Colon (tissue), 2 donors: ENCODE measurements around the gene SGPL1.
"Not testable (repeated sequence)": the region's sequence is repeated elsewhere in the genome, so short reads cannot be mapped to it uniquely, and the experiment has no call there.

Experiments used
- FAIRE-seq: peaks from 2 replicates; lab custom pipeline; 2012; peaks lifted over from hg19 to GRCh38; lab: Jason Lieb, UNC
- donor health status: control.
- donor health status: control.

SGPL1 gene

GRCh38 chr10:70815504-70816219, at the start of gene SGPL1:
TSS of gene SGPL1 (plus strand) at chr10:70815948. CDS start at chr10:70816854, 906 bp downstream.
- no peak for FAIRE-seq

DNA sequence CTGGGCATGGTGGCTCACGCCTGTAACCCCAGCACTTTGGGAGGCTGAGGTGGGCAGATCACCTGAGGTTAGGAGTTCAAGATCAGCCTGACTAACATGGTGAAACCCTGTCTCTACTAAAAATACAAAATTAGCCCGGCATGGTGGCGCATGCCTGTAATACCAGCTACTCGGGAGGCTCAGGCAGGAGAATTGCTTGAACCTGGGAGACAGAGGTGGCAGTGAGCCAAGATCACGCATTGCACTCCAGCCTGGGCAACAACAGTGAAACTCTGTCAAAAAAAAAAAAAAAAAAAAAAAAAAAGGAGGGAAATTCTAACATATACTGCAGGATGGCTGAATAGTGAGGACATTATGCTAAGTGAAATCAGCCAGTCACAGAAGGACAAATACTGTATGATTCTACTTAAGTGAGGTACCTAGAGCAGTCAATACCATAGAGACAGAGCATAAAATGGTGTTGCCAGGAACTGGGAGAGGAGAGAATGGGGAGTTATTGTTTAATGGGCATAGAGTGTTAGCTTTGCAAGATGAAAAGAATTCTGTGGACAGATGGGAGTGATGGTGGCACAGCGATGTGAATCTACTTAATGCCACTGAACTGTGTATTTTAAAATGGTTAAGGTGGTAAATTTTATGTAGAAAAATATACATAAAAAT, 47.6 kb upstream of the SGPL1 start:
- FAIRE-seq = not testable (repeated sequence)

- FAIRE-seq = no peak
Measured at GRCh38 chr10:70769121-70769520, 46.6 kb upstream of the SGPL1 start.

DNA sequence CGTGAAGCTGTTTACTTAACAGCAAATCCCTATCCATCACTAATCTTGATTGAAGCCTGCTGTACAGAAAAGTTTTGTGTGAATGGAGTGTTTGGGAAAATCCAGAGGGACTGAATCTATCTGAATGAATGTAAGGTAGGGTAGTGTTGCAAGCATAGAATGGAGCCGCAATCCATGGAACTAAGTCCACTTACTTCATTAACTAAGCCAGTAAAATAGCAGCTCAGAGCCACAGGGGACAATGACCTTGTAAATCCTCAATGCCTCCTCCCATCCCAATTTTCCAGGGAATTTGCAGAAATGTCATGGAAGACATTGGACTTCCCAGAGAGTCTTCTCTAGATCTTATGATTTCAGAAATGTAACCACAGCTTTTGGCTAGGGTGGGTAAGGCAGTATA, 45.7 kb upstream of the SGPL1 start:
- no peak for FAIRE-seq

DNA sequence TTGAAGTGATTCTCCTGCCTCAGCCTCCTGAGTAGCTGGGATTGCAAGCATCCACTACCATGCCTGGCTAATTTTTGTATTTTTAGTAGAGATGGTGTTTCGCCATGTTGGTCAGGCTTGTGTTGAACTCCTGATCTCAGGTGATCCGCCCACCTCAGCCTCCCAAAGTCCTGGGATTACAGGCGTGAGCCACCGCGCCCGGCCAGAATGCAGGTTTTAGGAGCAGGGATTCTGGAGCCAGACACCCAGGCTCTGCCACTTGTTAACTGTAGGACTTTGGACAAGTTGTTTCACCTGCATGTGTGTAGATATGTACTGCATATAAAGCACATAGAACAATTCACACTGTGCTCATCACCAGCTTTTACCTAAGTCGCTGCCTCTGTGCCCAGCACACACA, 45.2 kb upstream of the SGPL1 start:
- not testable (repeated sequence) for FAIRE-seq

DNA sequence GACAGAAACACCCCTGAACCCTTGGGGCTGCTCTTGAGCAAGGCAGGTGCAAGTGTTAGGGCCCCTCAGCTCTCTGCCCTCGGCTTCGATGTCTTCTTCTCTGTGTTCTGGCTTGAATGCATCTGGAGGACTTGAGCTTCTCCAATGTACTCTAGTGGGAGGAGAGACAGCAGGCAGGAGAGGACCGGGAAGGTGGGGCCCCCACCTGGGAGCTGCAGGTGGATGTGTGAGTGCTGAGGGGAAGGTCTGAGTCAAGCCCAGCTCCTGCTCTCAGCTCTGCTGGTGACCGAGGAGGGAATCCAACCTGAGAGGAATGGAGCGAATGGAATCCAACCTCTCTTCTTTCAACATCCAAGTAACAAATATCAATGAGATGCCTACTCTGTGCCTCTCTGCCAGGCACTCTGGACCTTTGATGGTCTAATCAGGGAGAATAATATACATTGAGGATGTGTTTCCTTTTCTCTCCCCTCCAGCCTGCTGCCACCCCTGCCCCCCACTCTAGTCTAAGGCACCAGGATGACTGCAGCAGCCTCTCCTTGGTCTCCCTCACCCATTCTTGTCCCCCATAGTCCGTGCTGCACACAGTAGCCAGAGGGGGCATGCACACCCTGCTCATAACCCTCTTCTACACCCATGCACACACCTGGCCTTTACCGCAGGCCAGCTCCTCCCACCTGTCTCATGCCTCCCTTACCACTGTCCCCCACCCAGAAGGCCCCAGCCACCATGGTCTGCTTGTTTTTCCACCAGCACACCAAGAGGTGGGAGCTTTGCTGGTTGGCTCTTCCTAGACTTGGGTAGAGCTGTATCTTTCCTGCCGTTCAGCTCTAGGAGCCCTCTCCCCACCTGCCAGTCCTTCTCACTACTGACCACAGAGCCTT, 44.2 kb upstream of the SGPL1 start:
- FAIRE-seq = no peak

GRCh38 chr10:70772627-70773026, 43.1 kb upstream of the SGPL1 start:
- no peak for FAIRE-seq

DNA sequence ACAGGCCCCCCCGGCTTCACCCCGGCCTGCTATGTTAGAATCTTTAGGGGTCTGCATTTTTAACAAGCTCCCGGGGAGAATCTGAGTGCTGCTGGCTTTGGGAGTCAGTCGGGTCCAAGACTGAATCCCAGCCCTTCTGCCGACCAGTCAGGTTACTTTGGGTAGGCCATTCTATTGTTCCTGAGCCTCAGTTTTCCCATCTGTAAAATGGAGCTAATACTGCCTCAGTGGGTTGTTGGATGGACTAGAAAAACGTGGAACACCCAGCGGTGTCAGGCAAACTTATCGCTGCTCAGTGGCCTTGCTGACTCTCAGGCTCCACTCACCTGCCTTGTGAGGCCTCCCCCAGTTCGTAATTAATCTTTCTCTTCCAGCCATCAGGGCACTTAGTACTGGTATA, 42.3 kb upstream of the SGPL1 start:
- no peak for FAIRE-seq

GRCh38 chr10:70773965-70774809, 41.6 kb upstream of the SGPL1 start:
- no peak for FAIRE-seq

DNA sequence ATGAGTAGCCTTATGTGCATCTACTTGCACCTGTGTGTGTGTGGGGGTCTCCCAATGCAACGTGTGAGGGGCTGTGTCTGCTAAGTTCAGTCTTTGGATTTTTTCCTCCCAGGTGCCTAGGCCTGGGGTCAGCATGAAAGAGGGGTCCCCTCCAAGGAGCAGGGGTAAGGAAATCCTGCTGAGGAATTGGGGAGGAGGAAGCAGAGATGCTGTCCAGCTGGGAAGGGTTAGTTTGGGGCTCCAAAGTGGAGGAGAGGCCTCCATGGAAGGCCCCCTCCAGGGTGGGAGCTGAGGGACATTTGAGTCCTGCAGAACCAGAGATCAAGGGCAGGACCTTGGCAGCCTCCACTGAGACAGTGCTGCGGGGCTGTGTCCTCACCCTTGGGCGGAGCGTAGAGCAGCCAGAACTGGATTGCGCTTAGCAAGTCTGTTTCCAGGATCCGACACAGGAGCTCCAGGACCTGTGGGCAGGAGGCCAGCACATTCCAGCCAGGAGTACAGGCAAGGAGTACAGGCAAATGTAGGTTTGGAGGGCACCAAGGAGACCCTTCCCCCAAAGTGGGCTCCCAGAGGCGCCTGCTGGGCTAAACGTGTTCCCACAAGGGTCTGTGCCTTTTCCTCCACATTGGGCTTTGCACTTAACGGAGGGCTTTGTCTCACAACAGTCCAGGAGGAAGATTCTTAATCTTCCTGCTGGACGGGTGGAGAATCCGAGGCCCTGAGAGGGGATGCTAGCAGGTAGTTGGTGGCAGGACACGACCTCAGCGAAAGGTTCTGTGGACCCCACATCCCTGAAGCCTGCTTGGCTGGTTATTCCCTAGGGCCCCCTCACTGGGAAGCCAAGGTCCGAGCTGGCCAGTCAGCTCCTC, 40.7 kb upstream of the SGPL1 start:
- FAIRE-seq = no peak

GRCh38 chr10:70775679-70776454, 39.9 kb upstream of the SGPL1 start:
- FAIRE-seq = no peak

- FAIRE-seq = no peak
Measured at GRCh38 chr10:70776455-70777005, 39.2 kb upstream of the SGPL1 start.

DNA sequence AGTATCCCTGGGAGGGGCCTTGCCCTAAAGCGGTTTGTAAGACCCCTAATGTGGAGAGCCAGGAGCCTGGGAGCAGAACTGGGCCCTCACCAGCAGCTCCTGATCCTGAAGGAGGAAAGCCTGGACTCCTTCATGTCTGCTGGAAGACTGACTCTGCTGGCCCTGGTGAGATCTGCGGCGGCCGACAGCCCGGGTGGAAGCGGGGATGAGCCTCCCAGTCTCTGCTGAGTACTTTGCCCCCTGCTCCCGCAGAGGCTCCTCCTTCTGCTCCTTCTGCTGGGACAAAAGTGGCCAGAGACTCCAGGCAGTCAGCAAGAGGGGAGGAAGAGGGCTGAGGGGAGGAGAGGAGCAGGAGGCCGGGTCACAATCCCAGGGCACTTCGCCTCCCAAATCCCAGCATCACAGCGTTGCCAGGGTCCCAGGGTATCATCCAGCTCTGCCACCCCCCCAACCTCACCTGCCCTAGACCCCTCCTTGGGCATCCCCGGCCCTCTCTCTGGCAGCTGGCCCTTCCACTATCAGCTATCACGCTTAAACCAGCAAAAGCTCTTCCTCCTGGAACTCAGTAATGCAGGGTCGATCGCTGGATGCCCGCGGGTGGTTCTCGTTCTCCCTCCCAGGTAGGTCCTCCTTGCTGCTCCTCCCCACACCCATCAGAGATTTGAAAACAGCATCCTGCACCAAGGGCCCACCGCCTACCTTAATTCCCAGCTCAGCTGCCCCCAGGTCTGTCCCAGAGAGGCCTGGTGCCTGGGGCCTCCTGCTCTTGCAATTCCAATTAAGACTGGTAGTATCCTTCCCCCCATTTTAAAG, 38.5 kb upstream of the SGPL1 start:
- no peak for FAIRE-seq

DNA sequence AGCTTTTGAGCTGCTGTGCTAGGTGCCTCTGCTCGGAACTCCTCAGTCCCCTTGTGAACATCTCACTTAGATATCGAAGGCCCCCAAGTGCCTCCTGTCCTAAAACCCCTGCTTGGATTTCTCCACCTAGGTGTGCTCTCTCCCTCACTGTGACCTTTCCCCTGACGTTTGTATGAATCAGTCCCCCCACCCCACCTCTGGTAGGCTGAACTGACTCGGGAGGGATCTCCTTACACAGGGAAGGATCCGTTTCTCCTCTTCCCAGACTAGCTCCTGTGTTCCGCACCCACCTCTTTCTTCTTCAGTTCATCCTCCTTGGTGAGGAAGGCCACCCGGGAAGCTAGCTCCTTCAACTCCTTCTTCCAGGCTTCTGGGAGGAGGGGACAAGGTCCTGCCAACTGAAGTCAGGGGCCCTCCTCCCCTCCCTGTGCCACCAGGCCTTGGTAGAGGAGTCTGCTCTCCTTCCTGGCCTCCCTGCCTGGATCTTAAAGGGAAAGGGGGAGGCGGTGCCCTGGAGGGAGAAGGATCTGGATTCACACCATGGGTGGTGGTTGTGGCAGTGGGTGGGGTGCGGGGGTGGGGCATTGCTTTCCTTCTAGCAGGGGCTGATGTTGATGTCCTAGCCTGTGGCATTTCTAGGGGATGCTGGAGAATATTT, 37.4 kb upstream of the SGPL1 start:
- no peak for FAIRE-seq

DNA sequence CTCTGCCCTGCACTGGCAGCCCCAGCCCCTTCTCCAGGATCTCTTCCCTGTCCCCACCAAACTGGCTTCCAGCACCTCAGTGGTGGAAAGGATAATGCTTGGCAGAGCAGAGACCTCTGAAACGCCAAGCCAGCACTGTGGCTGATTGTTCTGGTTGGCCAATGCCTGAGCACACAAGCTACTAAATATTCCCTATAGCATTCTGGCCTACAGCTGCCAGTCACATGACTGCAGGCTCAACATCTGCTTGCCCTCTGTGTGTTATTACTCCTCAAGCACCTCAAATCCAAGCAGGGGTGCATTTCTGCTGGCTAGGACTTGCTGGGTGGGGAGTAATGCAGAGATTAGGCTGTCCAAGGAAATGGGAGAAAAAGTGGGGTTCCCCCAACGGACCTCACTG, 36.7 kb upstream of the SGPL1 start:
- FAIRE-seq = no peak

DNA sequence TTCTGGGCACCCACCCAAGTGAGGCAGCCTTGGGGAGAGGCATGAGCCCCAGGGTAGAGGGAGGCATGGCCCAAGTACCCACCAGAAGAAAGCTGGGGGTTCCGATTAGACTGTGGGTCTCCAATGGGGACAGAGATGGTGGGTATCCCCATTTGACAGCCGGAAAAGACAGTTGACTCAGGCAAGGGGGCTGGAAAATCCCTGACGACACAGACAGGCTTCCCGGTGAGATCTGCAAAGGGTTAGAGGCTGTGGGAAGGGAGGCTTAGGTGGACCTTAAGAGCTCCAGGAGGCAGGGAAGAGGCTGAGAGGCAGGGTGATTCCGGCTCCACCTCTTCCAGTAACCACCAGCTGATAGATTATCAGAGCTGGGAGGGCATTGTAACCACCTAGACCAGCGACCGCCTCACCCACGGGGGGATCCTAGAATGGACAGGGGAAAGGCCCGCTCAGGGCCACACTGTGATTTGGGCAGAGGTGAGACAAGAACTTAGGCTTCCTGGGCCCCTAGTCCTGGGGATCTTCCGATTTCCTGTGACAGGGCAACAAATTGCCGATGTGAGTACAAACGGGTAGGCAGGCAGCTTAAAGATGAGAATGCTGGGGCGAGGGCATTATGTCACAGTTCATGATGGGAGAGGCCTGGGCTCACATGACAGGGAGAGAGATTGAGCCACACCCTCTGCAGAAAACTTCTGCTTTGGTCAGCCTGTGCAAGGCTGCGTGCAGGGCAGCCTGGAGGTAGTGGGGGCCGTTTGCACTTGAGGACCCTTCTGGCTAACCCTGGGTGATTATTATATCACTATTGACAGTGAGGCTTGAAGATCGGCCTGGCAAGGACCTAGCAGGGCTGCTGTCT, 36.0 kb upstream of the SGPL1 start:
- FAIRE-seq = no peak

GRCh38 chr10:70780370-70780760, 35.4 kb upstream of the SGPL1 start:
- FAIRE-seq = no peak
